B cell (primary cell): ENCODE results near the gene ADSS1.

Experiments used
- EZH2 ChIP-seq: IDR thresholded peaks from 2 replicates; pipeline ENCODE4 v1.6.1; 2012; ENCODE audit warnings: borderline replicate concordance, low read depth, mild to moderate bottlenecking, moderate library complexity, low read length; ENCODE audit not compliant: insufficient read depth, poor library complexity, severe bottlenecking
- TF ChIP-seq, protein P1 (sequence below): fragments of 200-600 bp; IDR thresholded peaks from one replicate; pipeline ENCODE4 v1.8.0; 2022; ENCODE audit warnings: antibody characterized with exemption, mild to moderate bottlenecking

DNA sequence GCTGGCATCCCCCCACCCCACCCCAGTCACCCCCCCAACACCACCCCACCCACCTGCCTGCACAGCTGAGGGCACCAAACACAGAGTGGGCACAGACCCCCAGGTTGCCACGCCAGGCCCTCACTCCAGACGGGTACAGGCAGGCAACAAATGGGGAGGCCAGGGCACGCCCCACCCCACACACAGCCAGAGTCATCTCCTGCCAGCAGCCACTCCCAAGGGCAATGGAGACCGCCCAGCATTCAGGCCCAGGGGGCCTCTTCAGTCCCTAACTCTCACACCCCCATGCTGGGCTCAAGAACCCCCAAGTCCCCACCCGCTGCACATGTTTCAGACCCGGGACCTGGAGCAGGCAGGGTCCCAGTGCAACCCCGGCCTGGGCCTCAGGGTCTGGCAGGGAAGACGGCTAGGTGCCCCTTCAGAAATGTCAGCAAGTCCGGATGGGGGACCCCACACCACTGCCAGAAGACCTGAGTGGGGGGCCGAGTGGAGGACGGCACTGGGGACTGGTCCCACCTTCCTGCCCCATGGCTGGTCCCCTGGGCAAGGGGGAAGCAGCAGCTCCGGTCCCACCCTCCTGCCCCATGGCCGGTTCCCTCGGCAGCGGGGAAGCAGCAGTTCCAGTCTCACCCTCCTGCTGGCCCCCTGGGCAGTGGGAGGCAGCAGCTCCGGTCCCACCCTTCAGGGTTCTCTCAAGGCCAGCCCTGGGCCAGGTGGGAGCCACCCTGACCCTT, 59.6 kb downstream of the ADSS1 start:
- no peak for TF ChIP-seq EZH2
- TF ChIP-seq, protein P1, sequence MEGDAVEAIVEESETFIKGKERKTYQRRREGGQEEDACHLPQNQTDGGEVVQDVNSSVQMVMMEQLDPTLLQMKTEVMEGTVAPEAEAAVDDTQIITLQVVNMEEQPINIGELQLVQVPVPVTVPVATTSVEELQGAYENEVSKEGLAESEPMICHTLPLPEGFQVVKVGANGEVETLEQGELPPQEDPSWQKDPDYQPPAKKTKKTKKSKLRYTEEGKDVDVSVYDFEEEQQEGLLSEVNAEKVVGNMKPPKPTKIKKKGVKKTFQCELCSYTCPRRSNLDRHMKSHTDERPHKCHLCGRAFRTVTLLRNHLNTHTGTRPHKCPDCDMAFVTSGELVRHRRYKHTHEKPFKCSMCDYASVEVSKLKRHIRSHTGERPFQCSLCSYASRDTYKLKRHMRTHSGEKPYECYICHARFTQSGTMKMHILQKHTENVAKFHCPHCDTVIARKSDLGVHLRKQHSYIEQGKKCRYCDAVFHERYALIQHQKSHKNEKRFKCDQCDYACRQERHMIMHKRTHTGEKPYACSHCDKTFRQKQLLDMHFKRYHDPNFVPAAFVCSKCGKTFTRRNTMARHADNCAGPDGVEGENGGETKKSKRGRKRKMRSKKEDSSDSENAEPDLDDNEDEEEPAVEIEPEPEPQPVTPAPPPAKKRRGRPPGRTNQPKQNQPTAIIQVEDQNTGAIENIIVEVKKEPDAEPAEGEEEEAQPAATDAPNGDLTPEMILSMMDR = no peak
